ENCODE measurements around the gene C2orf49.

DNA sequence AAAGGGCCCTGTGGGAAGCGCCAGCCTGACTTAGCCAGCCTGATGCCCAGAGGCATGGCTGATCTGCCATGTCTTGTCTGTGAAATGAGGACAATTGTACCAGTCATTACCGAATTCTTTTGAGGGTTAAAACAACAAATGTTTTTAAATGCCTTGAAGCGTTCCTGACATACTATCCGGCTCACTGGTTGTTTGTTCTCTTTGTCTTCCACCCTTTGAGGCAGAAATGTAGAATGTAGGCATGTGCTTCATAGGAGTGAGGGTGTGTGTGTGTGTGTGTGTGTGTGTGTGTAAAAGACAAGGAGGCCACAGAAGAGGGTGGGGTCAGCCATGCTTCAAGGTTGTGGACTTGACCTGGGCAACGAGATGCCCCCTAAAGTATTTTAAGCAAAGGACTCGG lies 43.3 kb upstream of the C2orf49 start:
- TF ChIP-seq, protein P1, sequence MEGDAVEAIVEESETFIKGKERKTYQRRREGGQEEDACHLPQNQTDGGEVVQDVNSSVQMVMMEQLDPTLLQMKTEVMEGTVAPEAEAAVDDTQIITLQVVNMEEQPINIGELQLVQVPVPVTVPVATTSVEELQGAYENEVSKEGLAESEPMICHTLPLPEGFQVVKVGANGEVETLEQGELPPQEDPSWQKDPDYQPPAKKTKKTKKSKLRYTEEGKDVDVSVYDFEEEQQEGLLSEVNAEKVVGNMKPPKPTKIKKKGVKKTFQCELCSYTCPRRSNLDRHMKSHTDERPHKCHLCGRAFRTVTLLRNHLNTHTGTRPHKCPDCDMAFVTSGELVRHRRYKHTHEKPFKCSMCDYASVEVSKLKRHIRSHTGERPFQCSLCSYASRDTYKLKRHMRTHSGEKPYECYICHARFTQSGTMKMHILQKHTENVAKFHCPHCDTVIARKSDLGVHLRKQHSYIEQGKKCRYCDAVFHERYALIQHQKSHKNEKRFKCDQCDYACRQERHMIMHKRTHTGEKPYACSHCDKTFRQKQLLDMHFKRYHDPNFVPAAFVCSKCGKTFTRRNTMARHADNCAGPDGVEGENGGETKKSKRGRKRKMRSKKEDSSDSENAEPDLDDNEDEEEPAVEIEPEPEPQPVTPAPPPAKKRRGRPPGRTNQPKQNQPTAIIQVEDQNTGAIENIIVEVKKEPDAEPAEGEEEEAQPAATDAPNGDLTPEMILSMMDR (IDR thresholded peaks at IDR 0.05 in 2 of 3, conservative IDR thresholded peaks at IDR 0.05 in 1 of 3; ENCODE audit: borderline replicate concordance in 1 of 3, insufficient read depth in 1 of 3, low read depth in 2 of 3, low read length in 2 of 3), result no peak
- no peak for TF ChIP-seq SP1 (IDR thresholded peaks at IDR 0.05; ENCODE audit: low read depth)
- TF ChIP-seq TCF7L2 (IDR thresholded peaks at IDR 0.05; ENCODE audit: borderline replicate concordance, extremely low read depth, insufficient read depth, insufficient read length), result no peak
- no peak for TF ChIP-seq POLR2AphosphoS5 (IDR thresholded peaks at IDR 0.05; ENCODE audit: low read depth, low read length)
- no peak for TF ChIP-seq EZH2 (IDR thresholded peaks at IDR 0.05)
- TF ChIP-seq, protein P2, sequence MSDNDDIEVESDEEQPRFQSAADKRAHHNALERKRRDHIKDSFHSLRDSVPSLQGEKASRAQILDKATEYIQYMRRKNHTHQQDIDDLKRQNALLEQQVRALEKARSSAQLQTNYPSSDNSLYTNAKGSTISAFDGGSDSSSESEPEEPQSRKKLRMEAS (IDR thresholded peaks at IDR 0.05), result no peak
